HepG2 (cell line): ENCODE data around the gene VPS13C. TPM values are rescaled to one million over a fixed set of nuclear protein-coding genes. Genes with fewer than 3 reads are reported as not detected.

Experiments used
- ATAC-seq: fragments of 200-7000 bp; cut with Tn5 transposase; 3 replicates; pipeline ENCODE4 v1.9.1; 2020; ENCODE audit warnings: mild to moderate bottlenecking, moderate library complexity
- BruUV-seq: library from RNA; stranded (reverse); fragments of 400-500 nt; replicated peaks from 2 replicates; lab custom pipeline; 2021; lab: Mats Ljungman, UMichigan
- CTCF ChIA-PET: fragments of 300-600 bp; formaldehyde crosslinking; extraction: SDS; loops from one replicate; lab custom pipeline; 2021; ENCODE audit warnings: low total read pairs, inconsistent platforms, low intra/inter-chr PET ratio; lab: Yijun Ruan, JAX
- POLR2A ChIA-PET: fragments of 350-600 bp; sonication (Branson Sonifier 250); formaldehyde crosslinking; loops from one replicate; lab custom pipeline; 2020; ENCODE audit warnings: antibody characterized with exemption, inconsistent platforms; lab: Yijun Ruan, JAX
- DNase-seq: peaks from one replicate; pipeline ENCODE4 v3.0.0-alpha.2; 2015; ENCODE audit warnings: low spot score
- FAIRE-seq: peaks from 3 replicates; lab custom pipeline; 2011; peaks lifted over from hg19 to GRCh38; lab: Jason Lieb, UNC
- H2AFZ ChIP-seq: one replicate; pipeline ENCODE4 v1.6.1; 2011; ENCODE audit warnings: low read length, inconsistent platforms
- H3K27ac ChIP-seq: fragments of 300-600 bp; 3 replicates; pipeline ENCODE4 v1.8.0; 2011; ENCODE audit warnings: mixed run types, mild to moderate bottlenecking, mixed read lengths, low read length, inconsistent platforms; ENCODE audit not compliant: insufficient read depth; ENCODE audit errors: extremely low read length
- H3K27me3 ChIP-seq, 2 experiments: fragments of 200-600 bp in 1 of 2; 2 replicates in 1 of 2; 3 replicates in 1 of 2; pipeline versions ENCODE4 v1.6.0 to v1.8.0; 2011; ENCODE audit warnings: low read length in 2 of 2, mild to moderate bottlenecking in 2 of 2, moderate library complexity in 2 of 2, inconsistent platforms in 1 of 2; ENCODE audit not compliant: insufficient read depth in 2 of 2, control insufficient read depth in 1 of 2
- H3K36me3 ChIP-seq, 2 experiments: fragments of 200-600 bp in 1 of 2; replicated peaks in 1 of 2; 2 replicates in 1 of 2; 3 replicates in 1 of 2; pipeline versions ENCODE4 v1.5.1 to v1.8.0; 2011; ENCODE audit warnings: low read length in 2 of 2, inconsistent platforms in 1 of 2; ENCODE audit not compliant: insufficient read depth in 2 of 2, control insufficient read depth in 1 of 2
- H3K4me1 ChIP-seq: 2 replicates; pipeline ENCODE4 v1.5.1; 2012; ENCODE audit warnings: low read length, inconsistent platforms; ENCODE audit not compliant: insufficient read depth
- H3K4me2 ChIP-seq: 2 replicates; pipeline ENCODE4 v1.6.0; 2011; ENCODE audit warnings: low read depth, low read length, inconsistent platforms
- H3K4me3 ChIP-seq, 3 experiments: fragments of 200-600 bp in 1 of 3; sonication (generic), shearing (Covaris generic) in 1 of 3; replicated peaks in 1 of 3; 2 replicates each; pipeline ENCODE4 v1.5.1; 2011 to 2016; ENCODE audit warnings: low read length in 3 of 3, inconsistent platforms in 2 of 3, low read depth in 2 of 3, mild to moderate bottlenecking in 2 of 3, control low read depth in 1 of 3, mixed read lengths in 1 of 3; ENCODE audit not compliant: insufficient read depth in 1 of 3
- H3K79me2 ChIP-seq: one replicate; pipeline ENCODE4 v1.6.1; 2011; ENCODE audit warnings: low read length, inconsistent platforms; ENCODE audit not compliant: insufficient read depth
- H3K9ac ChIP-seq: 2 replicates; pipeline ENCODE4 v1.6.0; 2011; ENCODE audit warnings: mild to moderate bottlenecking, low read depth, low read length, inconsistent platforms; ENCODE audit not compliant: insufficient read depth
- H3K9me3 ChIP-seq: 2 replicates; pipeline ENCODE4 v1.5.1; 2012; ENCODE audit warnings: mild to moderate bottlenecking, low read length
- H4K20me1 ChIP-seq: 2 replicates; pipeline ENCODE4 v1.6.0; 2011; ENCODE audit warnings: inconsistent platforms, mild to moderate bottlenecking, low read length, moderate library complexity; ENCODE audit not compliant: insufficient read depth
- ADNP ChIP-seq: sonication (generic); formaldehyde crosslinking; IDR thresholded peaks from 2 replicates; pipeline ENCODE4 v1.4.0; 2020; ENCODE audit warnings: missing genetic modification reagents
- AHDC1 ChIP-seq: sonication (generic); formaldehyde crosslinking; IDR thresholded peaks from 2 replicates; pipeline ENCODE4 v1.5.1; 2020; ENCODE audit warnings: mild to moderate bottlenecking, missing genetic modification reagents, borderline replicate concordance
- MZF1 ChIP-seq: sonication (generic); formaldehyde crosslinking; IDR thresholded peaks from 2 replicates; pipeline ENCODE4 v1.8.1; 2023; ENCODE audit warnings: mild to moderate bottlenecking, missing genetic modification reagents, borderline replicate concordance
- POGZ ChIP-seq: sonication (generic); formaldehyde crosslinking; IDR thresholded peaks from 2 replicates; pipeline ENCODE4 v1.4.0; 2020; ENCODE audit warnings: mild to moderate bottlenecking, missing genetic modification reagents
- RARA ChIP-seq: IDR thresholded peaks from 2 replicates; pipeline ENCODE4 v1.6.1; 2016; ENCODE audit warnings: missing genetic modification reagents, missing compliant biosample characterization
- SIX4 ChIP-seq: sonication (generic); formaldehyde crosslinking; IDR thresholded peaks from 2 replicates; pipeline ENCODE4 v1.4.0; 2020; ENCODE audit warnings: missing genetic modification reagents
- UBTF ChIP-seq: sonication (generic); formaldehyde crosslinking; IDR thresholded peaks from 2 replicates; pipeline ENCODE4 v1.4.0; 2020; ENCODE audit warnings: mild to moderate bottlenecking, missing genetic modification reagents
- ZIK1 ChIP-seq: sonication (generic); formaldehyde crosslinking; IDR thresholded peaks from 2 replicates; pipeline ENCODE4 v1.5.0; 2020; ENCODE audit warnings: mild to moderate bottlenecking, low read depth, missing genetic modification reagents, borderline replicate concordance
- ZNF24 ChIP-seq: fragments of 450-650 bp; IDR thresholded peaks from 2 replicates; pipeline ENCODE4 v1.6.1; 2017; ENCODE audit warnings: antibody characterized with exemption, mild to moderate bottlenecking
- ZNF274 ChIP-seq: sonication (generic); formaldehyde crosslinking; IDR thresholded peaks from 2 replicates; pipeline ENCODE4 v1.5.1; 2020; ENCODE audit warnings: mild to moderate bottlenecking, missing genetic modification reagents
- ZNF557 ChIP-seq: sonication (generic); formaldehyde crosslinking; IDR thresholded peaks from 2 replicates; pipeline ENCODE4 v1.4.0; 2020; ENCODE audit warnings: missing genetic modification reagents
- ZNF740 ChIP-seq: sonication (generic); formaldehyde crosslinking; IDR thresholded peaks from 2 replicates; pipeline ENCODE4 v1.4.0; 2020; ENCODE audit warnings: missing genetic modification reagents
- WGBS: methylation state at CpG from one replicate; pipeline ENCODE4 v1.1.6; 2017; ENCODE audit warnings: low lambda C conversion rate; 5-methylcytosine and 5-hydroxymethylcytosine counted together
- in situ Hi-C: cut with HindIII; loops from 2 replicates; pipeline ENCODE4 v1.10.0; 2017; ENCODE audit warnings: low pct_unique_long_range_greater_than_20kb; ENCODE audit not compliant: extremely low pct_ligation_motif_present
- intact Hi-C: fragments of 100-400 bp; cut with micrococcal nuclease; formaldehyde crosslinking; loops from one replicate; pipeline ENCODE4 v1.10.0; 2022; ENCODE audit not compliant: unreplicated experiment
- polyA plus RNA-seq, 8 experiments: library from polyadenylated mRNA; depleted of rRNA in 3 of 8; stranded (reverse) in 7 of 8; unstranded in 1 of 8; fragments of >200 nt; fragmentation: Illumina TruSeq in 4 of 8; extraction: Trizol in 4 of 8; gene quantifications; 2 replicates each; pipeline versions ENCODE4 v1.2.1 to v1.2.3, GENCODE V29; 2011 to 2016; ENCODE audit warnings: low read depth in 4 of 8, missing spikeins in 1 of 8, mixed read lengths in 1 of 8; ENCODE audit not compliant: insufficient read depth in 1 of 8
- total RNA-seq, 5 experiments: library from RNA; depleted of rRNA; stranded (reverse); fragments of >200 nt; fragmentation: Illumina TruSeq; extraction: Trizol; gene quantifications; 2 replicates each; pipeline ENCODE4 v1.2.3, GENCODE V29; 2016; ENCODE audit warnings: low read depth in 1 of 5

The VPS13C gene
- total and polyA plus RNA-seq, 2 of the 13 experiments (the other 11 are each of a cell fraction or from before 2014, with no cell fraction given) = 10.9 to 26.8 TPM

- TF ChIP-seq ZNF24 (no peak), MZF1 (CRISPR knock-in tag) (no peak), POGZ (CRISPR knock-in tag) (no peak), ADNP (no peak), ZNF274 (CRISPR knock-in tag) (no peak), ZIK1 (no peak), RARA (CRISPR knock-in tag) (no peak), UBTF (CRISPR knock-in tag) (no peak), ZNF557 (no peak), ZNF740 (no peak), SIX4 (CRISPR knock-in tag) (no peak)
Measured at GRCh38 chr15:61830536-61831330, 229.5 kb downstream of the VPS13C start (continued).

- ChIA-PET POLR2A (no interaction called here), CTCF (no interaction called here)
- WGBS = 11% methylated on average over 3 of the region's 7 CpGs
- Histone ChIP-seq H3K27me3 (peaks cover 3 to 15% of the 10 kb centered on the region in 2 experiments; a peak in 2 of 5 replicates), H3K4me2 (no peak overlapping the region), H4K20me1 (no peaks in the 10 kb centered on the region), H3K36me3 (no peaks in the 10 kb centered on the region), H2AFZ (no peak overlapping the region), H3K9me3 (no peaks in the 10 kb centered on the region), H3K9ac (no peak overlapping the region), H3K4me1 (0 out of 2 replicates have a peak, but pooled peaks cover 4% of the 10 kb centered on the region), H3K79me2 (no peaks in the 10 kb centered on the region), H3K4me3 (no peak overlapping the region), H3K27ac (no peak overlapping the region)
- no TSS peak for BruUV-seq
- intact Hi-C loops = no loop called here
- TF ChIP-seq AHDC1 (CRISPR knock-in tag) = no peak
- no peak for DNase-seq
- no peak for ATAC-seq
- in situ Hi-C loops = loop anchor here (25.0 kb wide), 1 partner anchor 667 kb away; no protein-coding TSS in a partner anchor
- no peak for FAIRE-seq
Measured at GRCh38 chr15:61829514-61829889, 230.7 kb downstream of the VPS13C start.
